Measurements from ENCODE around the gene ELMO1. TPM values are rescaled to one million over a fixed set of nuclear protein-coding genes. Genes with fewer than 3 reads are reported as not detected.
A peak's percentile ranks its signal among the peaks of the same experiment; 100 is the strongest.

ELMO1 gene
- total RNA-seq, 1 donor from 2014 or later, result 62.2 TPM

DNA sequence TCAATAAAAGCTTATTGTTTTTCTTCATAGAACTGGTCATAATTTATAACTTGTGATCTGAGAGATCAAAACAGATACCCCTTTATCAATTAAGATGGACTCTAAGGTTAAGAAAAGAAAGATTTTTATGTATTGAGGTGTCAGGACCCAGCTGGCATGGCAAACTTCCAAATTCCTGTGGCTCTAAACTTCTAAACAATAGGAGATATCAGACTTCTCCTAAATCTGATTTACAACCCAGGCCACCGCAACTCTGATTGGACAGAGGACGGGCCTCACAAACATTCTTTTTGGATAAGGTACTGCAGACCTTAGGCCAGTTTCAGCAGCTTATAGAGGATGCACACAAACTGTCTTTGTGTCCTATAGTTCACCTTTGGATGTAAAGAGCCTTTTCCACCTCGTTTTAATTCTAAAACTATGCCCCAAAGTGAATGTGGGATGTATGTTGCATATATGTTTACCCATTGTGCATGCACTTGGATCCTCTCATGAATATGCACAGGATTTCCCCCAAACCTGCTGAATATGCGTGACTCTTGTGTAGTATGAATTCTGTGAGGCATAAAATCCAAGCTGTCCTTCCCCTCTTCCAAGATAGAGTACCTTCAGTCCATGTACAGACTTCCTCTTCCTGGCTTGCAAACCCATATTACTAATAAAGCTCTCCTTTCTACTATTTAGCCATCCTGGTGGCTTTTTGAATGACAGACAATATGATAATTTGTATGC lies 69.0 kb downstream of the ELMO1 start:
- no peak for DNase-seq (ENCODE audit: extremely low read depth, low read depth, low spot score)

DNA sequence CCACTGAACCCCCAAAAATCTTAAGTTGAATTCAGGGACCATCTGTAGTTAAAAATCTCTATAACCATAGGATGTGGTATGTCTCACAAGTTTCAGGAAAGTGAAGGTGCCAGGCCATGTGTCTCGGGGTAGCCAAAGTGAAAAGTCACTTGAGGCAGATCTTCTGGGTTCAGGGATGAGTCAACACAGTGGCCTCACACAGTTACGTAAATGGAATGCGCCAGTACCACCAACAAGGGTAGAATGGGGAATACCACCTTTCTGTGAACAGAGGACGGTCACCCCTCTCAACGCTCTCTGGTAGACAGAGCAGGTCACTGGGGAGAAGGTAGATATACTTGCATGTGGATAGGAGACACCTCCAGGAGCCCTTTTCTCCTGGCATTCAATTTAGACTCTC lies 71.4 kb downstream of the ELMO1 start:
- no peak for DNase-seq (ENCODE audit: extremely low read depth, low read depth, low spot score)

GRCh38 chr7:37376386-37376785 lies 72.3 kb downstream of the ELMO1 start:
- no peak for DNase-seq (ENCODE audit: extremely low read depth, low read depth, low spot score)

DNA sequence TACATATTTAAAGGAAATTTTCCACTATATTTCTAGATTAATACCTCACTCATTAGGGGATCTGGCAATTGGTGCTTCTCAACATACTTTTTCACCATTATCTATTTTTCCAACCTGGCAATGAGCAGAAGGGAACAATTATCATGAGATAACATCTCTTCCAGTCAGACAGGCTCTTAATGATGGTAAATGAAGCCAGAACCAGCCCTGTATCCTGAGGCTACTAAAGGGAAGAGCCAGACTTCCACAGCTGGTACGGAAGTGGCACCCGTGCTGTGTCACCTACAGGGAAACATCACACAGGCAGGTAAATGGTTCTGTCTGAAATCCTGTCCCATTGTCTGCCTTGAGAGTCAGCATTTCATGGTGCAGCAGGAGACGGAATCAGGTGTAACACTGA lies 75.9 kb downstream of the ELMO1 start:
- no peak for DNase-seq (ENCODE audit: extremely low read depth, low read depth, low spot score)

DNA sequence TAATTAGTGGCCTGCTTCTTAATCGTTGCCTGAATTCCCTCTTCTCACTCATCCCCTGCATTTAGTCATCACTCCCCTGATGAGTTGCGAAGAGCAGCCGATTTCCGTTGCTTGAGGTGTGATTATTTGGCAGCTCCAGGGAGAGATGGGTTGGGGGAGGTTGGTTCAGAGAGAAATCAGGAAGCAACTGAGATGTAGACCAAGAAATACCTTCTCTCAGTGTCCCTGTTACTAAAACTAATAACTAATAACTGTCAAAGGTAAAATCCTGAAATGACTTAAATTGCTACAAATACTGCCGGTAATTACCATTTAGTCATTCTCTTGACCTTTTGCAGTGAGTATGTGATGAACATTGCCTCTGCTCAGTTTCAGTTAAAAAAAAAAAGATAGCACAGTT lies 76.9 kb downstream of the ELMO1 start:
- no peak for DNase-seq (ENCODE audit: extremely low read depth, low read depth, low spot score)

GRCh38 chr7:37369906-37370305 lies 78.8 kb downstream of the ELMO1 start:
- DNase-seq (ENCODE audit: extremely low read depth, low read depth, low spot score), result no peak

DNA sequence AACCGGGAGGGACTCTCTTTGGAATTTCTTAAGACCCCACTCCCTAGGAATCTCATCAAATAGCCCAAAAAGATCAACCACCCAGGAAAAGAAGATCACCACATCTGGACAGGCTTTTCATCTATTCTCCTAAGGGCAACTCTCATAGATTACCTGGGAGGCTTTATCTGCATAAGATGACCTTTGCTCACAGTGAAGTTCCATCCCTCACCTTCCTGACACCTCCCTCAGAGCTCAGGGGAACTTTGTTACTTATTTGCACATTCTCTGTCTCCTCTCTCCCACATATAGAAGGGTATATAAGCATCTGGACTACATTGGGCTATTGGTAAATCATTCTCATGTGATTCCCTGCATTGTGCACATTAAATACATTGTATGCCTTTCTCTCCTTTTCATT lies 80.1 kb downstream of the ELMO1 start:
- no peak for DNase-seq (ENCODE audit: extremely low read depth, low read depth, low spot score)

GRCh38 chr7:37367010-37367409 lies 81.7 kb downstream of the ELMO1 start:
- no peak for DNase-seq (ENCODE audit: extremely low read depth, low read depth, low spot score)

DNA sequence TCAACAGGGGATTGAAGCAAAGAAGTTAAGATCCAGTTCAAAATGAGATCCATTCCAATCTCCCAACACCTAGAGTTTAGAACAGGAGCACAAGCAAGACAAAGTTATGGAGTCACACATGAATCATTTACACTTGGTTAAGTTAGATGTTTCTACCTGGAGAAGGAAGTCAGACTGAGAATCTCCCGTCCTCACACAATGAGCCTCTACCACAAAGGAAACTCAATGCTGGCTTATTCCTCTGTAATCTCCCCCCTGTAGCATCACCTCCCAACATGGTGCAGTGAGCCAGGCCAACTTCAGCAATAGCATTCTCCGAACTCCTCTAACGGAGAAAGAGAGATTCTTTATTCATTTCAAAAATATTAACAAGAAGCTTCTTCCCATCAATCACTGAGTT lies 82.2 kb downstream of the ELMO1 start:
- no peak for DNase-seq (ENCODE audit: extremely low read depth, low read depth, low spot score)

DNA sequence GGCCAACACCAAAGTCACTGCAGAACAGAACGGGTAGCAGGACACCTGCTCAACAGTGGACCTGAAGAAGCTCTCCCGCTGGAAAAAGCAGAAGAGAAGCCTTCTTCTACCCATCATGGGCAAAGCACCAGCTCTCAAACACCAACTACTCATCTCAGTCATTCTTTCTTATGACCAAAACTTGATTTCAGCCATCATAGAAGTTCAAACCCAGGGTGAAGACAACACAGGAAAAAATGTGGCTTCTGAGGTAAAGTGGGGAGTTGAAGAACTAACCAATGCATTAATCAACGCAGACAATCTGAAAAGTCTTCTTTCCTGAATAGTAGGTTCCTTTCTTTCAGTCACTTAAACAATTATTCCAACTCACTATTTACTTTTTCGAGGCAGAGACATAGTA lies 83.3 kb downstream of the ELMO1 start:
- DNase-seq (ENCODE audit: extremely low read depth, low read depth, low spot score), result no peak

- DNase-seq (ENCODE audit: extremely low read depth, low read depth, low spot score), result no peak
Observed at GRCh38 chr7:37364856-37365255, 83.8 kb downstream of the ELMO1 start.

- DNase-seq (ENCODE audit: extremely low read depth, low read depth, low spot score), result no peak
Observed at GRCh38 chr7:37363536-37364491, 84.8 kb downstream of the ELMO1 start.

GRCh38 chr7:37362802-37363201 lies 85.9 kb downstream of the ELMO1 start:
- DNase-seq (ENCODE audit: extremely low read depth, low read depth, low spot score), result no peak

GRCh38 chr7:37360484-37360883 lies 88.2 kb downstream of the ELMO1 start:
- no peak for DNase-seq (ENCODE audit: extremely low read depth, low read depth, low spot score)

DNA sequence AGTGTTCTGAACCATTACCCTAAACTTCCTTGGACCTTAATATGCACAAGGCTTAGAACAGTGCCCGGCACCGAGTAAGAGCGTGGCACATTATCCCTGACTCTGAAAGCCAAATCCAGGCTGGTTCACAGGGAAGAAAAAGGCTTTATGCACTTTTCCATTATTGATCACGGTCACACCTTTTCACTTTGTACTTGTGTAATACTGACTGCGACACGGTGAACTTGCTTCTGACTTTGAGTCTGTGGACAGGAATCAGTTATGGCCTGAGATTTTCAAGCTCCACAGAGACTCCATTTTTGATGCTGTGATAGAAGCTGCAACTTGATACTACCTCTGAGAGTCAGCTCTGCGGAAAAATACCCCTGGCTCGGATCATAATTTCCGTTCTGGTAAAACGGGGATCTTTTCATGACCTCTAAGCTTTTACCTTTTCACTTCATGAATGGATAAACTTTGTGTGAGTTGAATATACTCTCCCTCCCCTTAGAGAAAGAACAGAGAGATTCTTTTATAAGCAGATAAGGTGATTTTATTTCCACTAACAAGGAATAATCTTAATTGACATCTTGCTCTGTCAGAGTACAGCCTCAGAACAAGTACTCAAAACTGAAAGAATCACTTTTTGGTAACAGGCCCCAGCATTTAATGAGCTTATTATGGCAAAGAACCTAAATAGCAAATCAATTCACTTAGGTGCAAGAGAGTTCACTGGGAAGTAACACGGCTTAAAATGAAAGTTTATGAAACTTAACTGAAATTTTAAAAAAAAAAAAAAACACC lies 88.8 kb downstream of the ELMO1 start:
- DNase-seq (ENCODE audit: extremely low read depth, low read depth, low spot score), result no peak

DNA sequence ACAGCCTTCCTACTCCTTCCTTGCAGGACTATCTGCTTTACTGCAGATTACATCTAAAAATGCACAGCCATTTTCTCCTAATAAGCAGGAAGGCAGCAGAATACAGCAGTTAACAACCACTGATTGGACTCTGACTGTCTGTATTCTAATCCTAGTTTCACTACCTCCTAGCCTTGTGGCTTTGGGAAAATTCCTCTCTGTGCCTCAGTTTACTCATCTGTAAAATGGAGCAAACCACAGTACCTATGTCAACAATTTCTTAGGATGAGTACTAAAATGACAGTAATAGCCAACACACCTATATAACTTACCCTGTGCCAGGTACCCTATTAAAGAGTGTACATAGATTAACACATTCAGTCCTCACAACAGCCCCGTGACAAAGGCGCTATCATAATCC lies 89.5 kb downstream of the ELMO1 start:
- no peak for DNase-seq (ENCODE audit: extremely low read depth, low read depth, low spot score)

GRCh38 chr7:37357637-37357996 lies 91.0 kb downstream of the ELMO1 start:
- no peak for DNase-seq (ENCODE audit: extremely low read depth, low read depth, low spot score)

- no peak for DNase-seq (ENCODE audit: extremely low read depth, low read depth, low spot score)
Observed at GRCh38 chr7:37356911-37357636, 91.6 kb downstream of the ELMO1 start.

DNA sequence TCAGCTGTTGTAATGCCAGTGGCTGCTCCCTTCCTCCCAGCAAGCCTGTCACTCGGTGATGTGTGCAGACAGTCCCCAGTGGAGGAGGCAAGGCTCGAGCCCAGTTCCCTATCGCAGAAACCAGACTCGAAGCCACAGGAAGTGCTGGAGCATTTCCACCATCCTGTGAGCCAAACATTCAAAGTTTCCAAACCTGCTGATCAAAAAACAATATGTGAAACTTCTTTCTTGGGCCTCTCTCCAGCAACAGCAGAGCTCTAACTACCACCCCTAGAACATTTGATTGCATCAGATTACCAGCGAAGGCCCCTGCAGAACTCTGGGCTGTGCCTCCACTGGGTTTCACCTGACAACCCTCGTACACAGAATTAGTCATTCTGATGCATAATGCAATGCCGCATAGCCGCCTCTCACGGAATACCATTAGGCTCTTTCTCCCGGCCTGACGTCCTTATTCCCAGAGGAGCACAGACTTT lies 94.0 kb downstream of the ELMO1 start:
- peak; percentile 93 for DNase-seq (ENCODE audit: extremely low read depth, low read depth, low spot score)

- peak; percentile 39 for DNase-seq (ENCODE audit: extremely low read depth, low read depth, low spot score)
Observed at GRCh38 chr7:37353949-37354655, 94.6 kb downstream of the ELMO1 start.

Data from glomerular endothelial cell (primary cell).